SK-N-SH treated with all-trans-retinoic acid at 6 μM for 48 hours (cell line): ENCODE results near the gene EYA4.

Experiments used
- ATAC-seq: fragments of 200-7000 bp; cut with Tn5 transposase; 3 replicates; pipeline ENCODE4 v1.9.1; 2020; ENCODE audit warnings: mild to moderate bottlenecking, moderate library complexity
- ARNTL ChIP-seq: fragments of 450-650 bp; formaldehyde crosslinking; IDR thresholded peaks from 2 replicates; pipeline ENCODE4 v1.5.0; 2020; ENCODE audit warnings: low read depth, mild to moderate bottlenecking, moderate library complexity, borderline replicate concordance
- BACH2 ChIP-seq: fragments of 250-450 bp; sonication (Bioruptor Pico); IDR thresholded peaks from 2 replicates; pipeline ENCODE4 v1.9.0; 2021; ENCODE audit warnings: mild to moderate bottlenecking, borderline replicate concordance
- CREB5 ChIP-seq: fragments of 250-450 bp; sonication (Bioruptor Pico); IDR thresholded peaks from 2 replicates; pipeline ENCODE4 v1.5.1; 2020; ENCODE audit warnings: low read depth, mild to moderate bottlenecking, moderate library complexity
- CSDC2 ChIP-seq: fragments of 250-450 bp; sonication (Bioruptor Pico); IDR thresholded peaks from 2 replicates; pipeline ENCODE4 v1.5.0; 2020; ENCODE audit warnings: mild to moderate bottlenecking, moderate library complexity
- CSRNP3 ChIP-seq: fragments of 250-450 bp; sonication (Bioruptor Pico); IDR thresholded peaks from 2 replicates; pipeline ENCODE4 v1.5.1; 2021; ENCODE audit warnings: mild to moderate bottlenecking, moderate library complexity
- ESRRG ChIP-seq: fragments of 250-450 bp; sonication (Bioruptor Pico); IDR thresholded peaks from 2 replicates; pipeline ENCODE4 v1.6.1; 2021; ENCODE audit warnings: mild to moderate bottlenecking
- ISL1 ChIP-seq: fragments of 250-450 bp; sonication (Bioruptor Pico); IDR thresholded peaks from 2 replicates; pipeline ENCODE4 v2.1.2; 2022; ENCODE audit warnings: mild to moderate bottlenecking, moderate library complexity
- OSR1 ChIP-seq: fragments of 250-450 bp; sonication (Bioruptor Pico); IDR thresholded peaks from 2 replicates; pipeline ENCODE4 v1.8.0; 2022; ENCODE audit warnings: moderate library complexity, mild to moderate bottlenecking, inconsistent platforms
- PATZ1 ChIP-seq: fragments of 250-450 bp; sonication (Bioruptor Pico); IDR thresholded peaks from 2 replicates; pipeline ENCODE4 v1.8.0; 2020; ENCODE audit warnings: mild to moderate bottlenecking, moderate library complexity, borderline replicate concordance
- POU6F1 ChIP-seq: fragments of 250-450 bp; sonication (Bioruptor Pico); IDR thresholded peaks from 2 replicates; pipeline ENCODE4 v1.8.0; 2021; ENCODE audit warnings: low read depth, mild to moderate bottlenecking, moderate library complexity, borderline replicate concordance
- PPARA ChIP-seq: fragments of 250-450 bp; sonication (Bioruptor Pico); IDR thresholded peaks from 2 replicates; pipeline ENCODE4 v1.5.0; 2020; ENCODE audit warnings: mild to moderate bottlenecking, borderline replicate concordance
- RARB ChIP-seq: fragments of 250-450 bp; sonication (Bioruptor Pico); IDR thresholded peaks from 2 replicates; pipeline ENCODE4 v1.8.0; 2021; ENCODE audit warnings: mild to moderate bottlenecking, moderate library complexity
- SNAI2 ChIP-seq: fragments of 250-450 bp; sonication (Bioruptor Pico); IDR thresholded peaks from 2 replicates; pipeline ENCODE4 v1.5.0; 2020; ENCODE audit warnings: mild to moderate bottlenecking, moderate library complexity
- TCF4 ChIP-seq: fragments of 250-450 bp; sonication (Bioruptor Pico); IDR thresholded peaks from 2 replicates; pipeline ENCODE4 v1.8.0; 2021; ENCODE audit warnings: mild to moderate bottlenecking, moderate library complexity, borderline replicate concordance
- TOX ChIP-seq: fragments of 250-450 bp; sonication (Bioruptor Pico); IDR thresholded peaks from 2 replicates; pipeline ENCODE4 v1.8.0; 2021; ENCODE audit warnings: mild to moderate bottlenecking, moderate library complexity, borderline replicate concordance
- TSHZ2 ChIP-seq: fragments of 250-450 bp; sonication (Bioruptor Pico); IDR thresholded peaks from 2 replicates; pipeline ENCODE4 v1.5.0; 2020; ENCODE audit warnings: mild to moderate bottlenecking, moderate library complexity
- ZFP30 ChIP-seq: fragments of 450-650 bp; formaldehyde crosslinking; IDR thresholded peaks from 2 replicates; pipeline ENCODE4 v1.5.0; 2022; ENCODE audit warnings: mild to moderate bottlenecking, moderate library complexity
- ZNF565 ChIP-seq: fragments of 450-650 bp; formaldehyde crosslinking; conservative IDR thresholded peaks from 2 replicates; pipeline ENCODE4 v1.5.0; 2020; ENCODE audit warnings: low read depth, mild to moderate bottlenecking, moderate library complexity
- ZNF70 ChIP-seq: fragments of 450-650 bp; formaldehyde crosslinking; IDR thresholded peaks from 2 replicates; pipeline ENCODE4 v1.5.0; 2020; ENCODE audit warnings: mild to moderate bottlenecking, moderate library complexity
- ZNF8 ChIP-seq: fragments of 450-650 bp; formaldehyde crosslinking; IDR thresholded peaks from 2 replicates; pipeline ENCODE4 v1.5.0; 2020; ENCODE audit warnings: mild to moderate bottlenecking, moderate library complexity

The EYA4 gene

GRCh38 chr6:133441491-133441890 lies 200.3 kb downstream of the EYA4 start (continued):
- TF ChIP-seq PATZ1 (CRISPR knock-in tag), result no peak
- no peak for TF ChIP-seq ESRRG (CRISPR knock-in tag)
- TF ChIP-seq, all 23 proteins: peak for 0

- TF ChIP-seq PPARA (CRISPR knock-in tag) (no peak), ESRRG (CRISPR knock-in tag) (no peak), ISL1 (CRISPR knock-in tag) (no peak), CSDC2 (no peak), TOX (CRISPR knock-in tag) (no peak), OSR1 (CRISPR knock-in tag) (no peak), BACH2 (CRISPR knock-in tag) (no peak), CREB5 (CRISPR knock-in tag) (no peak), POU6F1 (CRISPR knock-in tag) (no peak), TCF4 (CRISPR knock-in tag) (no peak)
- no peak for ATAC-seq
These were observed 205.6 kb downstream of the EYA4 start for GRCh38 chr6:133446789-133447188.

GRCh38 chr6:133447924-133448323 lies 206.8 kb downstream of the EYA4 start:
- TF ChIP-seq TCF4 (CRISPR knock-in tag), result no peak
- no peak for TF ChIP-seq PPARA (CRISPR knock-in tag)
- TF ChIP-seq ARNTL (CRISPR knock-in tag), result no peak
- TF ChIP-seq TSHZ2 (CRISPR knock-in tag), result no peak
- no peak for TF ChIP-seq CSDC2
- no peak for TF ChIP-seq POU6F1 (CRISPR knock-in tag)
- no peak for TF ChIP-seq ISL1 (CRISPR knock-in tag)
- TF ChIP-seq PATZ1 (CRISPR knock-in tag), result no peak
- no peak for TF ChIP-seq SNAI2
- TF ChIP-seq ZNF70, result no peak
- no peak for TF ChIP-seq BACH2 (CRISPR knock-in tag)
- no peak for TF ChIP-seq ZFP30 (CRISPR knock-in tag)
- no peak for TF ChIP-seq OSR1 (CRISPR knock-in tag)
- no peak for TF ChIP-seq CSRNP3 (CRISPR knock-in tag)
- TF ChIP-seq CREB5 (CRISPR knock-in tag), result no peak
- TF ChIP-seq ZNF565 (CRISPR knock-in tag), result no peak
- TF ChIP-seq RARB (CRISPR knock-in tag), result no peak
- no peak for TF ChIP-seq ESRRG (CRISPR knock-in tag)
- TF ChIP-seq TOX (CRISPR knock-in tag), result no peak
- TF ChIP-seq ZNF8 (CRISPR knock-in tag), result no peak
- no peak for ATAC-seq
